NK-92 (cell line): Measurements from ENCODE around the gene DMAC2.
"Not testable (repeated sequence)": the region's sequence is repeated elsewhere in the genome, so short reads cannot be mapped to it uniquely, and the experiment has no call there.

Experiments
- DNase-seq: peaks from one replicate; lab custom pipeline; 2025; ENCODE audit not compliant: unreplicated experiment; lab: John Stamatoyannopoulos, UW

Gene DMAC2

GRCh38 chr19:41443813-41444455, 4.2 kb upstream of the DMAC2 start:
- DNase-seq = no peak

- no peak for DNase-seq
Measured at GRCh38 chr19:41442473-41443355, 3.0 kb upstream of the DMAC2 start, which contains the start of gene ERICH4. Gene ERICH4 (plus strand): TSS chr19:41443156. CDS start chr19:41443170, 14 bp downstream.

- no peak for DNase-seq
Measured at GRCh38 chr19:41441321-41441945, 1.7 kb upstream of the DMAC2 start.

GRCh38 chr19:41437944-41438574, 1.7 kb downstream of the DMAC2 start:
- DNase-seq = no peak

GRCh38 chr19:41436674-41436951, 3.1 kb downstream of the DMAC2 start:
- no peak for DNase-seq

GRCh38 chr19:41435936-41436673, 3.6 kb downstream of the DMAC2 start:
- no peak for DNase-seq

GRCh38 chr19:41435376-41435775, 4.3 kb downstream of the DMAC2 start:
- not testable (repeated sequence) for DNase-seq

GRCh38 chr19:41434450-41434849, 5.3 kb downstream of the DMAC2 start:
- DNase-seq = no peak

- DNase-seq = no peak
Measured at GRCh38 chr19:41433171-41433570, 6.5 kb downstream of the DMAC2 start.

- DNase-seq = no peak
Measured at GRCh38 chr19:41431426-41432386, 8.0 kb downstream of the DMAC2 start.

- no peak for DNase-seq
Measured at GRCh38 chr19:41430922-41431321, 8.8 kb downstream of the DMAC2 start.

- no peak for DNase-seq
Measured at GRCh38 chr19:41428481-41428859, 11.2 kb downstream of the DMAC2 start.

- no peak for DNase-seq
Measured at GRCh38 chr19:41427647-41428480, 11.8 kb downstream of the DMAC2 start.

GRCh38 chr19:41426952-41427646, 12.6 kb downstream of the DMAC2 start, which contains the start of gene B3GNT8:
Gene B3GNT8 (minus strand): TSS chr19:41427374. CDS start chr19:41426778, 596 bp downstream.
- no peak for DNase-seq

- DNase-seq = no peak
Measured at GRCh38 chr19:41426116-41426841, 13.4 kb downstream of the DMAC2 start.

GRCh38 chr19:41425174-41426115, 14.3 kb downstream of the DMAC2 start:
- DNase-seq = no peak
